Endothelial cell of umbilical vein (primary cell): ENCODE data around the gene MOAP1.
"Not testable (repeated sequence)": the region's sequence is repeated elsewhere in the genome, so short reads cannot be mapped to it uniquely, and the experiment has no call there.

Experiments
- EZH2 ChIP-seq: IDR thresholded peaks from 2 replicates; pipeline ENCODE4 v1.6.1; 2012; ENCODE audit warnings: borderline replicate concordance, low read depth, mild to moderate bottlenecking, moderate library complexity, low read length, inconsistent platforms; ENCODE audit not compliant: severe bottlenecking
- FOS ChIP-seq: IDR thresholded peaks from 2 replicates; pipeline ENCODE4 v1.6.1; 2011; ENCODE audit warnings: mild to moderate bottlenecking, low read length, moderate library complexity, borderline replicate concordance; ENCODE audit not compliant: insufficient read depth
- GATA2 ChIP-seq: IDR thresholded peaks from 2 replicates; pipeline ENCODE4 v1.7.0; 2011; ENCODE audit warnings: low read depth, mild to moderate bottlenecking, moderate library complexity, mixed read lengths, low read length; ENCODE audit not compliant: insufficient read length, insufficient read depth
- JUN ChIP-seq: IDR thresholded peaks from 2 replicates; pipeline ENCODE4 v1.6.1; 2011; ENCODE audit warnings: borderline replicate concordance, low read depth; ENCODE audit not compliant: insufficient read length, insufficient read depth
- MYC ChIP-seq: IDR thresholded peaks from one replicate; pipeline ENCODE4 v1.6.1; 2011; ENCODE audit warnings: mild to moderate bottlenecking, low read depth, low read length
- POLR2A ChIP-seq: IDR thresholded peaks from 2 replicates; pipeline ENCODE4 v1.6.1; 2012; ENCODE audit warnings: low read depth, mild to moderate bottlenecking, control low read depth, low read length
- POLR2AphosphoS5 ChIP-seq: IDR thresholded peaks from 2 replicates; pipeline ENCODE4 v1.6.1; 2012; ENCODE audit warnings: low read depth, mild to moderate bottlenecking, control low read depth, low read length, moderate library complexity; ENCODE audit not compliant: insufficient read depth
- TF ChIP-seq, protein P1 (sequence below), 2 donors: IDR thresholded peaks; 1 replicate in 1 of 2; 2 replicates in 1 of 2; pipeline ENCODE4 v1.5.1; 2011; ENCODE audit warnings: low read length in 2 of 2, mild to moderate bottlenecking in 2 of 2, moderate library complexity in 2 of 2, control low read depth in 1 of 2, inconsistent platforms in 1 of 2, low read depth in 1 of 2; ENCODE audit not compliant: insufficient read depth in 1 of 2; ENCODE audit errors: extremely low read depth in 1 of 2

DNA sequence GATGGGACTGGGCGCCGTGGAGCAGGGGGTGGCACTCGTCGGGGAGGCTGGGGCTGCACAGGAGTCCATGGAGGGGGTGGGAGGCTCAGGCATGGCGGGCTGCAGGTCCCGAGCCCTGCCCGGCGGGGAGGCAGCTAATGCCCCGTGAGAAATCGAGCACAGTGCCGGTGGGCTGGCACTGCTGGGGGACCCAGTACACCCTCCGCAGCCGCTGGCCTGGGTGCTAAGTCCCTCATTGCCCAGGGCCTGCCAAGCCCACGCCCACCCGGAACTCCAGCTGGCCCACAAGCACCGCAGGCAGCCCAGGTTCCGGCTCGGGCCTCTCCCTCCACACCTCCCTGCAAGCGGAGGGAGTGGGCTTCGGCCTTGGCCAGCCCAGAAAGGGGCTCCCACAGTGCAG, 14.6 kb downstream of the MOAP1 start:
- TF ChIP-seq, protein P1, sequence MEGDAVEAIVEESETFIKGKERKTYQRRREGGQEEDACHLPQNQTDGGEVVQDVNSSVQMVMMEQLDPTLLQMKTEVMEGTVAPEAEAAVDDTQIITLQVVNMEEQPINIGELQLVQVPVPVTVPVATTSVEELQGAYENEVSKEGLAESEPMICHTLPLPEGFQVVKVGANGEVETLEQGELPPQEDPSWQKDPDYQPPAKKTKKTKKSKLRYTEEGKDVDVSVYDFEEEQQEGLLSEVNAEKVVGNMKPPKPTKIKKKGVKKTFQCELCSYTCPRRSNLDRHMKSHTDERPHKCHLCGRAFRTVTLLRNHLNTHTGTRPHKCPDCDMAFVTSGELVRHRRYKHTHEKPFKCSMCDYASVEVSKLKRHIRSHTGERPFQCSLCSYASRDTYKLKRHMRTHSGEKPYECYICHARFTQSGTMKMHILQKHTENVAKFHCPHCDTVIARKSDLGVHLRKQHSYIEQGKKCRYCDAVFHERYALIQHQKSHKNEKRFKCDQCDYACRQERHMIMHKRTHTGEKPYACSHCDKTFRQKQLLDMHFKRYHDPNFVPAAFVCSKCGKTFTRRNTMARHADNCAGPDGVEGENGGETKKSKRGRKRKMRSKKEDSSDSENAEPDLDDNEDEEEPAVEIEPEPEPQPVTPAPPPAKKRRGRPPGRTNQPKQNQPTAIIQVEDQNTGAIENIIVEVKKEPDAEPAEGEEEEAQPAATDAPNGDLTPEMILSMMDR (IDR thresholded peaks at IDR 0.05; ENCODE audit: extremely low read depth in 1 of 2, insufficient read depth in 1 of 2, low read depth in 1 of 2, low read length in 2 of 2): not testable (repeated sequence)
- TF ChIP-seq POLR2AphosphoS5, POLR2A, MYC, FOS, EZH2, JUN, GATA2: not testable (repeated sequence)
